Hepatic stellate cell (primary cell): Measurements from ENCODE around the gene IL13RA2.
A peak's percentile ranks its signal among the peaks of the same experiment; 100 is the strongest.

Source experiments
- DNase-seq: peaks from one replicate; pipeline ENCODE4 v3.0.0; 2011; ENCODE audit warnings: low spot score

The IL13RA2 gene, protein sequence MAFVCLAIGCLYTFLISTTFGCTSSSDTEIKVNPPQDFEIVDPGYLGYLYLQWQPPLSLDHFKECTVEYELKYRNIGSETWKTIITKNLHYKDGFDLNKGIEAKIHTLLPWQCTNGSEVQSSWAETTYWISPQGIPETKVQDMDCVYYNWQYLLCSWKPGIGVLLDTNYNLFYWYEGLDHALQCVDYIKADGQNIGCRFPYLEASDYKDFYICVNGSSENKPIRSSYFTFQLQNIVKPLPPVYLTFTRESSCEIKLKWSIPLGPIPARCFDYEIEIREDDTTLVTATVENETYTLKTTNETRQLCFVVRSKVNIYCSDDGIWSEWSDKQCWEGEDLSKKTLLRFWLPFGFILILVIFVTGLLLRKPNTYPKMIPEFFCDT

DNA sequence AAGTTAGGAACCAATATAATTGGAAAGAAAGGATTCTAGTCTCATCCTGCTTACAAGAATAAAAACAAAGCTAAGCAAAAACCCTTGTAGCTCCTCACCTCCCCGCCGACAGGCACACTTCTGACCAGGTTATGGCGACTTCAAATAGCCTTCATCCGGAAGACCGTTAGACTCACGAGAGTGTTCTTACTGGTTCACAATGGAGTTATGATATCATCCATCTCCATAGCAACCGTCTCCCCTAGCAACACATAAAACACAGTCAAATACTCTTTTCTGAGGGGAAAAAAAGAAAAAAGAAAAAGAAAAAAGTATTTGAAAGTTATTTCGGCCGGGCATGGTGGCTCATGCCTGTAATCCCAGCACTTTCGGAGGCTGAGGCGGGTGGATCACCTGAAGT, at the start of gene IL13RA2:
Gene IL13RA2, minus strand, starts transcription at position 162 of the 400 bp plus-strand sequence. CDS start 347 bp downstream, outside the sequence.
- DNase-seq = no peak

DNA sequence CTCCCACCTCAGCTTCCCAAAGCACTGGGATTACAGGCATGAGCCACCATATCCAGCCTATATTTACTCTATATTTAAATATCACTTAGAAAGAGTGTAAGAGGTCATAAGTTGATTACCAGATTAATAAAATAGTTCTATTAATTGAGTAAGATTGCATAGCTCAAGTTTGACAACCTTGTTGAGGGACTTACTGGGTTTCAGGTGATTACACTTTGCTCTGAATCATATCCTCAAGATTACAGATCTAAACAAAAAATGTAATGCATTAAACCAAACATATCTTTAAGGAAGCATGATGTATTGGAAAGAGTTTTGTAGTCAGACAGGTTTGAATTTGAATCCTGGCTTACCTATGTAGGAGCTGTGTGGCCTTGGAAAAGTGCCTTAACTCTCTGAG, 47.9 kb upstream of the IL13RA2 start:
- DNase-seq = no peak

DNA sequence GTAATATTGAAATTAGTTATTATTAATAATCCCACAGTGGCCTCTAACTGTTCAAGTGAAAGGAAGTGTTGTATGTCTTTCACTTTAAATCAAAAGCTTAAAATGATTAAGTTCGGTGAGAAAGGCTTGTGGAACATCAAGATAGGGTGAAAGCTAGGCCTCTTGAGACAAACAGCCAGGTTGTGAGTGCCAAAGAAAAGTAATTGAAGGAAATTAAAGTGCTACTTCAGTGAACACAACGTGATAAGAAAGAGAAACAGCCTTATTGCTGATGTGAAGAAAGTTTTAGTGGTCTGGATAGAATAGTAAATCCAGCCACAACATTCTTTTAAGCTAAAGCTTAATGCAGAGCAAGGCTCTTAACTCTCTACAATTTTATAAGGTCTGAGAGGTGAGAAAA, 42.6 kb upstream of the IL13RA2 start:
- no peak for DNase-seq

DNA sequence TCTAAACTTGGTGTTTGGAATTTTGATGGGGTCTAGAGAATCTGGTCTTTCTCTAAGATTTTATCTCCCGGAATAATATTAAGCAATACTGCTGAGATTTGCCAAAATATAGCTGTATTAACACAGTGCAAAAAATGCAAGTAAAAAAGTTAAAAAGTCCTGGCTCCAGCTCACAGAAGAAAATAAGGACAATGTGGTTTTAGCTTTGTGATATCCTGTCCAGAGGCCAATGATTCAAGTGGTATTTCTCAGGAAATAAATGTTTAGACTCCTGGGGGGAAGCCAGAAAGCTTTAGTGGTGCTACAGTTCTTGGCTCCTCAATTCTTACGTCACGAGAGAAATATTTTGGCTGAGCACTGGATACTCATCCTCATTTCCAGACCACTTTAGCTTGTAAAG, 40.9 kb upstream of the IL13RA2 start:
- peak; percentile 5 for DNase-seq

DNA sequence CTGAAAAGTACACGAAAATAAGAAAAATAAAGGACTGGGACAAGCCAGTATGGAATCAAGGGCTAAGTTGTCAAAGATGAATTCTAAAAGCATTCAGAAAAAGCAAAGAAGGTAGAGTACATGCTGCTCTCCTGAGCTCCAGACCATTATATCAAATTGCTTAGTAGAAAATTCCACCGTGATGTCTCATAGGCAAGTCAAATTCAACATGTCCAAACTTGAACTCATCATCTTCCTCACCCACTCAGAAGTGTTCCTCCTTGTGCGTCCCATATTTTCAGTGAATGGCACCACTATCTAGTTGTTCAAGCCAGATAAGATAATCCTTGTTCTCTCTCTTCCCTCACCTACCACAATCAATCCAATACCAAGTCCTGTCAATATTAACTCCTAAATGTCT, 37.5 kb upstream of the IL13RA2 start:
- no peak for DNase-seq

DNA sequence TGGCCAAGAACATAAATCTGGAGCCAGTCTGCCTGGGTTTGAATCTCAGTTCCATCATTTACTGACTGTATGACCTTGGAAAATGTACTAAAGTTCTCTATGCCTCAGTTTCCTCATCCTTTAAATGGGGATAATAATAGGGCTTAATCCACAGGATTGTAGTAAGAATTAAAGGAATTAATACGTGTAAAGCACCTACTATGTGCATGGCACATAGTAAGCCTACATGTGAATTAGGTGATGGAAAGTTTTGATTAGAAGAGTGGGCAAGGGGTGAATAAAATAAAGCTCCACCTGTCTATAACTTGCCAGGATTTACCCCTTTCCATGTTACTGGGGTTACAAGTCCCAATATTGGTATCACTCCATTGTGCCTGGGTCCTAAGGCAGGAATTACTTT, 35.8 kb upstream of the IL13RA2 start:
- DNase-seq = no peak

DNA sequence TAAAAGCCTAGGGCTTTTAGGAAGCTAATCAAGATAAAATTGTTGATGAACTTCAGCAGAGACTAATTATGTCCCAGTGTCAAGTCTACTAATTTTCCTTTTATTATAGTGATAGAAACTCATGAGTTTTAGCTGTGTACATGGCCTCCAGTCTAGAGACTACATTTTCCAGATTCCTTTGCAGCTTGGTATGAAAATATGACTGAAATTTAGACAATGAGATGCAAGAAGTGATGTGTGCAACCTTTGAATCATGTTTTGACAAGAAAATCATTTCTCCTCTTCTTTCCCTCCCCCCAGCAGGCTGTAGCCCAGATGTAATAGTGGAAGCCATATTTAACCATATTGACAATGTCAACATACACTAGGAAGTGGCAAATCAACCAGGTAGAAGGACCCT, 30.3 kb upstream of the IL13RA2 start:
- no peak for DNase-seq

DNA sequence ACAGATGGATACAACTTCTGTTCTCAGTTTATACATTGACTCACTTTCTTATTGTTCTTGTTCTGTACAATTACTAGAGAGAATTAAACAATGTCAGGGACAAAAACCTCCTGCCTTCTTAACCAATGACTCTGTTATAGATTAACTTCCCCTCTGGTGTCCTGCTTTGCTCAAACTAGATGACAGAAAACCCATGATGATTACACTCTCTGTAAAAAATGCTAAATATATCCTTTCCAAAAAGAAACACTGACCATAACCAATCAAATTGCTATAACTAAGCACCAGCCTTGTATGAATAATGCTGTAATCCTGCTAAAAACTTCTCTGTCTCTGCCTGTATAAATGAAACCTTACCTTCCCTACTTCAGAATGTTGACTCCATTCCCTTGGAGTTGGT, 29.8 kb upstream of the IL13RA2 start:
- DNase-seq = no peak

DNA sequence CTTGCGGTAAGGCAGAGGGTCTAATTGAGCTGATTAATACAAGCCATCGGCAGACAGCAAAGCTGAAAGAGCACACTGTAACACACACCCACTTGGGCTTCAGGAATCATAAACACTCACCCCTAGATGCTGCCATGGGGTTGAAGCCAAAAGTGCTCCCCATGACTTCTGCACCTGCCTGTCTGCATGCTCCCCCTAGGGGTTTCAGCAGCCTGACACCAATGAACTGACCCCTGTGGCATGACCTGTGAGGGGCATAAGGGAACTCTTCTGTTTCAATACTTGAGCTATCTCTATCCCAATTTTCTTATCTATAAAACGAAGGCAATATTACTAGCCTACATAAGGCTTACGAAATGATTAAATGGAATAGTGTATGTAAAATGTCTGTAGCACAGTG, 23.0 kb upstream of the IL13RA2 start:
- no peak for DNase-seq

DNA sequence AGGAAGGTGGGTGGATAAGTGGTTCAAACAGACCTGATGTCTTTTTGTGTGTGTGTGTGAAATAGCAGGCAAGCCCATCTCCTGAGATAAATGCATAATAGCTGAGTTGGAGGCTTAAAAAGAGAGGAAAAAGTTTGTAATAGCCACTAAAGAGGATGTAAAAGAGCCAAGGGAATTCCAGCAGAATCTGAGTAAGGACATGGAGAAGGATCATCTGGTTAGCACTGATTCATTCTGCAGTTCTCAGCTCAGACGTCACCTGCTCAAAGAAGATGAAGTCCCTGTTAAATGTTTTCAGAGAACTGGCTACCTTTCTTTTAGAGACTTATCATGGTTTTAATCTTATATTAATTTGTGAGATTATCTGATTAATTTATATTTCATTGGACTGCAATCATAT, 21.0 kb upstream of the IL13RA2 start:
- DNase-seq = no peak

DNA sequence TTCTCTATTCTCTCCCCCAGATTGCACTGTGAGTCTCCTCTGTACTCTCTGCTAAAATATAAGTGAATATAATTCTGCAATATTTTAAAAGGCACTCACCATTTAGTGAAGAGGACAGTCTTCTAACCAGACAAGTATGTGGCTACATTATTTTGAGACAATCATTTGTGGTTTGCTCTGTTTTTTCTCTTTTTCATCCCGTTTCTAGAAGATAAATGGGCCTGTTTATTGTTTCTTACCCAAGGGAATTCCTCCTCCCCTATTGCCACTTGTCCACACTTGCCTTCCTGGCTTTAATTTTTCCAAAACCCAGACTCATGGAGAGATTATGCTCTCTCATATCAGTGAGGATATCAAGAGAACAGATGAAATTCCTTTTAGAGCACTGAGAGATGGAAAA, 18.6 kb upstream of the IL13RA2 start:
- no peak for DNase-seq

DNA sequence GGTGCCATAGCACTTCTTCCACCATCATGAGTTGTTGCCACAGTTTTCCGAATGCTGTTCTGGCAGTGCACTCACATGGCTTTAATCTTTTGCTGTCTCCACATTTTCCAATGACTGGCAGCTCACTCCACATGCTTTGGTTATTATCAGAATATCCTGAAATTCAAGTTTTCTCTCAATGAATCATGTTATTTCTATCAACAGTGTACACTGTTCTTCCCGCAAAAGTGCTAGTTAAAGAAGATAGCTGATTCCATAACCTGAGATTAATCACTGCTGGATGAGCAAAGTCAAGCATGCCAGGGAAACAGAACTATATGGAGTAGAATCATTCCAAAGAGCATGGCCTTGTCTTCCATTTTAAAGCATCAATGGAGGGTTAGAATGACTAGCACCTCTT, 14.6 kb upstream of the IL13RA2 start:
- no peak for DNase-seq

DNA sequence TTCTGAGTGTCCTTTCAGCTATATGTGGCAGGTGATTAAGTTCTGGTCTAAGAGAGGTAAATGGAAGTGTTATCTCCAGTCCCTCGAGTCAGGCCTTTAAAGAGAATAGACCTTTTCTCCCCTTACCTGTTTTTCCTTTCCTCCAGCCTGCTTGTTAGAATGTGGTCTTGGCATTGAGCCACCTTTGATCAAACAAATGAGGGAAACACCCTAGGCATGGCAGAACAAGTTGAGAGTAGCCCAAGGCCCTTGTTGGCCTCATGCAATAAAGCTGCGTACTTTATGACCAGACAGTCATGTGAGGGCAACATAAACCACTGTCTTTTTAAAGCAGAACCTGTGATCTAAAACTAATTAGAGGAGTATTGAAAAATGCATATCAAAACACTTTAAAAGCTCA, 13.2 kb upstream of the IL13RA2 start:
- DNase-seq = no peak

DNA sequence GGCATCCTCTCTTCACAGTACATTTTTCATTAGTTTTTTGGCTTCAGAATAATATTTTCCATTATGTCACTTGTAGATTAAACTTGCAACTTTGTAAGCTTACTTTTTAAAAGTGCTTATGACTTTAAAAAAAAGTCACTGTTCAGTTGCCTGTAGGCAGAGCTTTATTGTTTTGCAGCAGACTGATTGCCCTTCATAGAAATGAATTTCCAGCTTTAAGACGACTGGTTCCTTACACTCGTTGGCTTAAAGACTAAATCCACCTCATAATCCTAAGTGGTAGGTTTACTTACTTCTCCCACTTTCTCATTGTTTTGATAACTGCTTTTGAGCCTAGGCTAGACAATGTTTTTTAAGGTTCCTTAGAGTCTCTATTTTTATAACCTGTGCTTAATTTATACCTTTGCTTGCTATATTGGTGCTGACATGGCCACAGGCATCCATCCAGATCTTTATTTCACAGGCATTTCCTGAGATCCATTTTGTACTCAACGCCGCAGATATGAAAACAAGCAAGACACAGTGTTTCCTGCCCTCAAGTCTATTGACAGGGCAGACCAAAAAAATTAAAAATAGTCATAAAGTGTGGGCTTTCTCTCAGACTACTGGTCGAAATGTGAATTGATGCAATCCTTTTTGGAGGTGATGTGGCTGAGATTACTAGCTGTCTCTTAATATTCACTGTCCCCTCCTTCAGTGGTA, 12.6 kb upstream of the IL13RA2 start:
- no peak for DNase-seq

DNA sequence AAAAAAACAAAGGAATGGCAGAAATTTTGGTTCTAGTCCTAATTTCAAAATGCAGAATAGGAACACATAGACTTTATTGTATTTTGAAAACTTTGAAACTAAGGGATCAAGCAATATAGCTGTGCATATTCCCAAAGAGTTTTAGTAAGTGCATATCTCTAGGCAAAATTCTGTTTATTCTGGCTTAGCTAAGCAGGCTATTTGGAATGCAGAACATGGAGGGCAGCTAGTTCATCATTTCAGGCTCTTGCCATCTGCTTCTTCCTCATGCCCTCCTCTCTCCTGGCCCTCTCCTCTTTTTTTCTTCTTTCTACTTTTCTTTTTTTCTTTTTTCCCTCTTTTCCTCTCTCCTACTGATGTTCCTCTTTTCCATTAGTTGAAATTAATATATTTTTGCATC, 12.0 kb upstream of the IL13RA2 start:
- DNase-seq = no peak

DNA sequence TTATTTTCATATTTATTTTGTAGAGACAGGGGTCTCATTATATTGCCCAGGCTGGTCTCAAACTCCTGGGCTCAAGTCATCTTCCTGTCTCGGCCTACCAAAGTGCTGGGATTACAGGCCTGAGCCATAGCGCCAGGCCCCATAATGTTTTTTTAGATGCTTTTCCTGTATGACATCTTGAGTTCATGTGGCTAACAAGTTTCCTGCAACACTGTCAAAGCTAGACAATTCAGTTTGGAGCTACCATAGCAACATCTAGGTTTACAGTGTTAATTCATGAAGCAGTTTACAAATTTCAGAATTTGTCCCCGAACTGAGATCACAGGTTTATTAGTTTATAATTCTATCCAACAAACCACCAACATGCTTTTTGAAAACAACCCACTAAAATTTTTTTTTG, 6.4 kb upstream of the IL13RA2 start:
- DNase-seq = no peak

DNA sequence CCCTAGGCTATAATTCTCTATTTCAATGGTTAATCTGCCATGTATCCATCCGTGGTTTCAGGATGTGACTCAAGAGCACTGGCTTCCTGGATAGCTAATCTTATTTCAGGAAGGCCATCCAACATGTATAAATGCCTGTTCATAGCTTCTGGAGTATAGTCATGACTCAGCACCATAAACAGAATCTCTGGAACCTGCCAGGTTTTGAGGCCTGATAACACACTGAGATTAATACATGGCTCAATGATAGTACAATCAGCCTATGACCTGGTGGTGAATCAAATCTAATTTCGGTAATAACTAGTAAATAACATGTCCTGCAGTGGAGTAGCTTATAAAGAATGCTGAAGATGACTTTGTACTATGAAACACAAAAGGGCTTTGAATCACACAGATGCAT, 5.7 kb upstream of the IL13RA2 start:
- DNase-seq = peak; percentile 16

DNA sequence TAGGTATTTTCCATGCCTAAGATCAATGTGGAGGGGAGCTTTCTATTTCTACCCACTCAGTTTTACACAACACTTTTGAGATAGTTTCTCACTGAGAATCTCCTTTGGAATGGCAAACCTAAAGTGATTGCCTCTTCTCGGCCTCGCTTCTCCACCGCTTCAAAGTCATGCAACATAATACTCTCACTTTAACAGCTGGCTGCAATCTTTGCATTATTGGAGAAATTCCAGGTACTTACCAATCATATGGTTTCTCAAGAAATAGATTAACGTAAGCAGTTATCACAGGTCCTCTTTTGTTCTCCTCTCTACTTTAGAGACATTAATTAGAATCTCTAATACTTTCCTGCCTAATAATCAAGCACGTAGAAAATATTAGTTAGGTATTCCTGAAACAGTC, 3.7 kb upstream of the IL13RA2 start:
- no peak for DNase-seq

DNA sequence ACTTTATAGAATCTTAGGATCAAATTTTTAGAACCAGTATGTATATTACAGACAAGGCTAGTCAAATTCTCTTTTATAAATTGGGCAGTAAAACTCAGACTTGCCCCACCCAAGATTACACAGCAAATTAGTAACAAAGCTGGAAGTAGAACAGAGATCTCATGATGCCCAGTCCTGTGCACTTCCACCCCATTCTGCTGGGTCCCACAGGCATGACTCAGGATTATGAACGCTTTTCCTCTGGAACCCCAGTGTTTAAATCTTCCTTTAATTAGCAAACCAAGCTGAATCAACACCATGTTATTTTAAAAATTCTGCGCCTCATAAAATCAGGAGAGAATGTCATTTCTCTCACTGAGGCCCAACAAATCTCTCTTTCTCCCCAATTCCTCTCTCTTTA, 1.5 kb upstream of the IL13RA2 start:
- no peak for DNase-seq

DNA sequence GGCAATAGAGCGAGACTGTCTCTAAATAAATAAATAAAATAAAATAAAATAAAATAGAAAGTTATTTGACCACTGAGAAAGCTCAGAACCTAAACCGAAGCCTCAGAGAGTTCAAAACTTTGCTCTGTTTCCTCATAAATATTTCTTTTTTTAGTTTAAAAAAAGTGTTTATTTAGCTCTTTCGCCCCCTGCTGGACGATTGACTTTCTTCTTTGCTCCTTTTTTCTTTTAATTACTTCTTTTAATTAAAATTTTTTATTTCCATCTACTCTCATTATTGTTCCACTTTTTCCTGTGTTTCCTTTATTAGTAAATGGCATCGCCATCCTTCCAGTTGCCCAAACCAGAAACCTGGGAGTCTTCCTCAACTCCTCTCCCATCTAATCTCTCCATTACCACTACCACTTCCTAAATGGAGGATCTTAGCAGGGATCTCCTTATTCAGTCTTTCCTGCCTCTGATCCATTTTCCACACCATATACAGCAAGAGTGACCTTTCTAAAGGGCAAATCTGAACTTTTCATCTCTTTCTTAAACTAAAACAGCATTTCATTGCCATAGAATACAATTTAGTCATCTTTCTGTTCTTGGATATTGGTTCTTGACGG, 728 bp upstream of the IL13RA2 start:
- DNase-seq = no peak

DNA sequence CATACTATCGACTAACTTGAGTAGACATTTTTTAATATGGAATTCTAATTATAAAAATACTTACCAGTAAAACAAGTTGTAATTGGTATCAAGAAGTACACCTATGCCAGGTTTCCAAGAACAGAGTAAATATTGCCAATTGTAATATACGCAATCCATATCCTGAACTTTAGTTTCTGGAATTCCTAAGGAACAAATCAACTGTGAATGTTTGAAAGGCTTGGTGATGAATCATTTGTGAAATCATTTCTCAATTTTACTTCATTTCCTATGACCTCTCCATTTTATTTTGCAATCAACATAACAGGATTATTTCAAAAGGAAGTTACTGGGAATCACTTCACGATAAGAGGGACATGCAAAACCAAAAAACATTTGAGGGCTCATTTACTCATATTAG, 3.7 kb downstream of the IL13RA2 start:
- no peak for DNase-seq

DNA sequence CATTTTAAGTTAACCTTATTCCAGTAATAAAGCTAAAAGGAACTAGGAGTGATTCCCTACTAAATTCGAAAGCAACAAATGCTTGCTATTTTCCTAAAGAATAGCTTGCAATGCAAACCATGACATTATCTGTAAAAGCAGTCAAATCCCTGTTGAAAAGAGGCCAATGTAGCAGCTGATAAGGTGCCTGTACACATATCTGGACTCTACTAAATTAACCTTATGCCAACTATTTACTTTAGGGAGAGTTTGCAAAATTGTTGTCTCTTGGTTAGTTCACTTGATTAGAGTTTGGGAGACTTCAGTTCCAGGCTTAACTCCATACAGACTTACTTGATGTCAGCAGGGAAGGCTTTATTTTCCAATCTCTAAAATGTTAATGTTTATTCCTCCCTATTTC, 6.0 kb downstream of the IL13RA2 start:
- DNase-seq = no peak

DNA sequence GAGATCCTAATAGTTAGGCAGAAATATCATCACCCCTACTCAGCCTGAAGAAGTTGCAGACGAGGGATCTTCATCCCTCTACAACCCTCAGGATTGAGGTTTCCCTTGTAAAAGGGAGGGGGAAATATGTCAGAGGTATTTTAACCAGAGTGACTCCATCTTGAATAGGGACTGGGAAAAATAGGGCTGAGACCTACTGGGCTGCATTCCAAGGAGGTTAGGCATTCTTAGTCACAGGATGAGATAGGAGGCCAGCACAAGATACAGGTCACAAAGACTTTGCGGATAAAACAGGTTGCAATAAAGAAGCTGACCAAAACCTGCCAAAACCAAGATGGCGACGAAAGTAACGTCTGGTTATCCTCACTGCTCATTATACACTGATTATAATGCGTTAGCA, 17.5 kb downstream of the IL13RA2 start:
- no peak for DNase-seq
